ENCODE results near the gene RAG1.

- TF ChIP-seq POLR2A (IDR thresholded peaks at IDR 0.05): no peak
- no peak for TF ChIP-seq CTCF (IDR thresholded peaks at IDR 0.05)
- TF ChIP-seq EP300 (IDR thresholded peaks at IDR 0.05; ENCODE audit: low read depth): no peak
- TF ChIP-seq POLR2AphosphoS5 (IDR thresholded peaks at IDR 0.05): no peak
These were observed 10.7 kb downstream of the RAG1 start for GRCh38 chr11:36578458-36578857.
